IMR-90 (cell line): ENCODE data around the gene FBXO15. TPM values are rescaled to one million over a fixed set of nuclear protein-coding genes. Genes with fewer than 3 reads are reported as not detected.

ENCODE experiments used
- ATAC-seq: fragments of 200-7000 bp; cut with Tn5 transposase; 2 replicates; pipeline ENCODE4 v1.9.1; 2020; ENCODE audit warnings: low read depth, mild to moderate bottlenecking, moderate library complexity
- BruUV-seq: library from RNA; stranded (reverse); fragments of 400-500 nt; replicated peaks from 2 replicates; lab custom pipeline; 2021; lab: Mats Ljungman, UMichigan
- CTCF ChIA-PET: fragments of 300-600 bp; formaldehyde crosslinking; extraction: SDS; loops from one replicate; lab custom pipeline; 2021; ENCODE audit warnings: antibody characterized with exemption; lab: Yijun Ruan, JAX
- POLR2A ChIA-PET: fragments of 300-600 bp; sonication (Branson Sonifier 250); formaldehyde crosslinking; loops from one replicate; lab custom pipeline; 2022; ENCODE audit warnings: antibody characterized with exemption; ENCODE audit not compliant: unreplicated experiment; lab: Charles Lee
- DNase-seq: peaks from one replicate; pipeline ENCODE4 v3.0.0; 2013
- H2AFZ ChIP-seq: replicated peaks from 2 replicates; pipeline ENCODE3; 2013; ENCODE audit warnings: low read length, mild to moderate bottlenecking; ENCODE audit not compliant: poor library complexity
- H2AK5ac ChIP-seq: 2 replicates; pipeline ENCODE4 v1.6.1; 2013; ENCODE audit warnings: low read depth, low read length, inconsistent platforms
- H2AK9ac ChIP-seq: replicated peaks from 2 replicates; pipeline ENCODE3; 2013; ENCODE audit warnings: mild to moderate bottlenecking, low read depth, low read length, moderate library complexity; ENCODE audit not compliant: poor library complexity
- H2BK120ac ChIP-seq: 2 replicates; pipeline ENCODE4 v1.6.1; 2013; ENCODE audit warnings: low read depth, low read length, inconsistent platforms
- H2BK15ac ChIP-seq: 3 replicates; pipeline ENCODE4 v1.6.1; 2013; ENCODE audit warnings: low read depth, low read length, inconsistent platforms
- H2BK20ac ChIP-seq: 2 replicates; pipeline ENCODE4 v1.6.1; 2013; ENCODE audit warnings: low read depth, mild to moderate bottlenecking, inconsistent platforms, low read length, moderate library complexity
- H2BK5ac ChIP-seq: 2 replicates; pipeline ENCODE4 v1.6.1; 2013; ENCODE audit warnings: mild to moderate bottlenecking, low read depth, low read length, inconsistent platforms; ENCODE audit not compliant: poor library complexity, severe bottlenecking
- H3K14ac ChIP-seq: replicated peaks from 2 replicates; pipeline ENCODE4 v1.6.1; 2013; ENCODE audit warnings: low read depth, low read length, inconsistent platforms
- H3K18ac ChIP-seq: 2 replicates; pipeline ENCODE4 v1.6.1; 2013; ENCODE audit warnings: low read depth, low read length, control low read depth
- H3K23ac ChIP-seq: 2 replicates; pipeline ENCODE4 v1.6.1; 2013; ENCODE audit warnings: low read depth, low read length, inconsistent platforms
- H3K27ac ChIP-seq: 2 replicates; pipeline ENCODE4 v1.5.1; 2013; ENCODE audit warnings: mild to moderate bottlenecking, control low read depth, low read length; ENCODE audit not compliant: insufficient read depth
- H3K27me3 ChIP-seq: 2 replicates; pipeline ENCODE4 v1.6.1; 2013; ENCODE audit warnings: low read length; ENCODE audit not compliant: control insufficient read depth, insufficient read depth
- H3K36me3 ChIP-seq: 2 replicates; pipeline ENCODE4 v1.6.1; 2013; ENCODE audit warnings: low read length, mixed read lengths; ENCODE audit not compliant: control insufficient read depth, insufficient read depth
- H3K4ac ChIP-seq: 2 replicates; pipeline ENCODE4 v1.6.1; 2013; ENCODE audit warnings: low read depth, low read length, inconsistent platforms
- H3K4me1 ChIP-seq: 2 replicates; pipeline ENCODE4 v1.6.1; 2013; ENCODE audit warnings: low read length, mixed read lengths; ENCODE audit not compliant: control insufficient read depth, insufficient read depth
- H3K4me2 ChIP-seq: 2 replicates; pipeline ENCODE4 v1.6.1; 2013; ENCODE audit warnings: low read depth, mild to moderate bottlenecking, control low read depth, low read length, moderate library complexity
- H3K4me3 ChIP-seq: 2 replicates; pipeline ENCODE4 v1.5.1; 2013; ENCODE audit warnings: low read depth, mild to moderate bottlenecking, control low read depth, low read length, moderate library complexity; ENCODE audit not compliant: insufficient read depth
- H3K56ac ChIP-seq: 2 replicates; pipeline ENCODE4 v1.6.1; 2013; ENCODE audit warnings: low read length, inconsistent platforms; ENCODE audit not compliant: insufficient read depth; ENCODE audit errors: extremely low read depth
- H3K79me1 ChIP-seq, 2 experiments: 2 replicates each; pipeline ENCODE4 v1.6.1; 2013; ENCODE audit warnings: low read length in 2 of 2, inconsistent platforms in 1 of 2, low read depth in 1 of 2
- H3K9ac ChIP-seq: 2 replicates; pipeline ENCODE4 v1.6.1; 2013; ENCODE audit warnings: low read depth, low read length, control low read depth
- H3K9me1 ChIP-seq: 2 replicates; pipeline ENCODE4 v1.6.1; 2013; ENCODE audit warnings: low read length, inconsistent platforms; ENCODE audit not compliant: insufficient read depth
- H3K9me3 ChIP-seq: 2 replicates; pipeline ENCODE4 v1.6.1; 2013; ENCODE audit warnings: low read length; ENCODE audit not compliant: control insufficient read depth, insufficient read depth
- H4K20me1 ChIP-seq: 2 replicates; pipeline ENCODE4 v1.6.1; 2013; ENCODE audit warnings: low read length, inconsistent platforms; ENCODE audit not compliant: insufficient read depth
- H4K5ac ChIP-seq: 2 replicates; pipeline ENCODE4 v1.6.1; 2013; ENCODE audit warnings: mild to moderate bottlenecking, low read depth, low read length, control low read depth
- H4K8ac ChIP-seq, 2 experiments: 2 replicates each; pipeline ENCODE4 v1.6.1; 2013; ENCODE audit warnings: low read depth in 2 of 2, low read length in 2 of 2, control low read depth in 1 of 2, inconsistent platforms in 1 of 2
- H4K91ac ChIP-seq: 2 replicates; pipeline ENCODE4 v1.6.1; 2013; ENCODE audit warnings: low read depth, low read length, inconsistent platforms; ENCODE audit not compliant: insufficient read depth
- MAFK ChIP-seq: IDR thresholded peaks from 2 replicates; pipeline ENCODE4 v1.6.1; 2012; ENCODE audit warnings: low read depth, low read length, improper control_type of control experiment
- SMC3 ChIP-seq: fragments of 150-350 bp; IDR thresholded peaks from 2 replicates; pipeline ENCODE4 v1.6.1; 2016; ENCODE audit warnings: low read depth, mild to moderate bottlenecking, antibody characterized with exemption, low read length, moderate library complexity
- WGBS, 2 experiments: methylation state at CpG; one replicate each; pipeline versions ENCODE4 v1.1.5 to v1.1.7; 2013; ENCODE audit warnings: missing lambda C conversion rate in 2 of 2; ENCODE audit not compliant: insufficient read length in 1 of 2; ENCODE audit errors: extremely low coverage in 2 of 2; 5-methylcytosine and 5-hydroxymethylcytosine counted together
- dilution Hi-C: fragments of 300-500 bp; cut with HindIII; formaldehyde crosslinking; loops from one replicate; pipeline ENCODE4 v1.14.3; 2018; ENCODE audit warnings: low sequenced_read_pairs; ENCODE audit not compliant: unreplicated experiment
- in situ Hi-C: fragments of 300-500 bp; cut with MboI; formaldehyde crosslinking; loops from 3 replicates; pipeline ENCODE4 v1.14.3; 2019; ENCODE audit warnings: low sequenced_read_pairs, inconsistent platforms, mixed read lengths
- intact Hi-C: fragments of 100-400 bp; cut with micrococcal nuclease; formaldehyde crosslinking; loops from 2 replicates; pipeline ENCODE4 v1.10.0; 2022
- polyA plus RNA-seq, 3 experiments: library from polyadenylated mRNA; depleted of rRNA; stranded (reverse); fragments of >200 nt; gene quantifications; 2 replicates each; pipeline ENCODE4 v1.2.3, GENCODE V29; 2012; ENCODE audit warnings: low replicate concordance in 1 of 3
- total RNA-seq: library from RNA; depleted of rRNA; stranded (reverse); fragments of >200 nt; gene quantifications from 2 replicates; pipeline ENCODE4 v1.2.3, GENCODE V29; 2012

Gene FBXO15
- total and polyA plus RNA-seq, 2 of the 4 experiments (the other 2 are of a cell fraction), result 0.90 to 2.0 TPM

DNA sequence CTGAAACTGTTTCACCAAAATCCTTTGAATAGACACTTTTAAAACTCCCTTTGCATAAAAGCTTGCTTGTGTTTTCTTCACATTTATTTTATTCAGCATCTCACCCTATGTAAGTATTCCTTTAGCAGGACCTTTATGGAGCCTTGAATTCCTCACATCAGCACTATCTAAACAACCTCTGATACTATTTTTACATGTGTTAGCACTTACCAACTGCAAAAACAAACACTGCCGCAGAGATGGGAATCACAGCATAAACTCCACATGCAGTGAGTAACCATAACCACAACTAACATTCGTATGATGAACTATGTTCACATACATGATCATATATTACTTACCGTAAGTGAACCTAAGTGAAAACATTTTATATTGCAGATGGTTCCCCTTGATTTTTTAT is 15.4 kb downstream of the FBXO15 start:
- Histone ChIP-seq H2BK120ac (peak overlapping the region; percentile 81; the same call in 1 of the 2 replicates), H3K4me1 (peaks cover 15% of the 10 kb centered on the region), H2BK15ac (no peak overlapping the region), H3K79me1 (no peaks in the 10 kb centered on the region), H3K18ac (peak overlapping the region; percentile 19), H3K27ac (no peak overlapping the region; the same call in 1 of the 2 replicates), H2BK20ac (peak overlapping the region; percentile 90; the same call in 1 of the 2 replicates), H3K56ac (no peak overlapping the region), H4K8ac (0 out of 4 replicates have a peak overlapping the region, but pooled peaks of 1 of the 2 experiments have one; percentile 67), H3K9me1 (peaks cover 8% of the 10 kb centered on the region), H3K9me3 (no peaks in the 10 kb centered on the region), H2AK5ac (no peak overlapping the region), H3K4ac (no peak overlapping the region), H3K23ac (no peak overlapping the region), H2AFZ (no peak overlapping the region), H3K4me2 (no peak overlapping the region), H2AK9ac (no peak overlapping the region), H3K27me3 (no peaks in the 10 kb centered on the region), H3K14ac (no peak overlapping the region), H3K9ac (no peak overlapping the region), H3K4me3 (no peak overlapping the region), H4K91ac (no peak overlapping the region), H2BK5ac (peak overlapping the region; percentile 36), H3K36me3 (no peaks in the 10 kb centered on the region), H4K5ac (no peak overlapping the region), H4K20me1 (no peaks in the 10 kb centered on the region)
- CTCF ChIA-PET, result no interaction called here
- ATAC-seq (peak; percentile 95), DNase-seq (peak; percentile 82)
- intact Hi-C loops (no loop called here), in situ Hi-C loops (no loop called here), dilution Hi-C loops (no loop called here)
- POLR2A ChIA-PET, result no interaction called here
- BruUV-seq, result no TSS peak
- no CpG with 5 or more reads among the region's 3 CpGs for WGBS, 2 experiments
- no peak for TF ChIP-seq SMC3
- peak; percentile 72 for TF ChIP-seq MAFK
